ENCODE data around the gene ARID4B. TPM values are rescaled to one million over a fixed set of nuclear protein-coding genes. Genes with fewer than 3 reads are reported as not detected.
A peak's percentile ranks its signal among the peaks of the same experiment; 100 is the strongest.
"Not testable (repeated sequence)": the region's sequence is repeated elsewhere in the genome, so short reads cannot be mapped to it uniquely, and the experiment has no call there.

ARID4B gene
- total and polyA plus RNA-seq, 5 donors from 2014 or later, result 52.6 to 192 (median 58.6) TPM

DNA sequence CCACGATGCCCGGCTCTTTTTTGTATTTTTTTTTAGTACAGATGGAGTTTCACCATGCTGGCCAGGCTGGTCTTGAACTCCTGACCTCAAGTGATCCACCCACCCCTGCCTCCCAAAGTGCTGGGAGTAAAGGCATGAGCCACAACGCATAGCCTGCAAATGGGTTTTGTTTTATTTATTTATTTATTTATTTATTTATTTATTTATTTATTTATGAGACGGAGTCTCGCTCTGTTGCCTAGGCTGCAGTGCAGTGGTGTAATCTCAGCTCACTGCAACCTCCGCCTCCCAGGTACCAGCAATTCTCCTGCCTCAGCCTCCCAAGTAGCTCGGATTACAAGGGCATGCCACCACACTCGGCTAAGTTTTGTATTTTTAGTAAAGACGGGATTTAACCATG lies 36.2 kb upstream of the ARID4B start:
- not testable (repeated sequence) for ATAC-seq (ENCODE audit: low read depth in 2 of 2); H3K27ac Mint-ChIP-seq; H3K27ac ChIP-seq (ENCODE audit: insufficient read depth, low read length, poor library complexity, severe bottlenecking); DNase-seq; H3K4me3 Mint-ChIP-seq; H3K27me3 Mint-ChIP-seq; H3K36me3 ChIP-seq (ENCODE audit: control insufficient read depth, insufficient read depth, low read length); H3K9me3 Mint-ChIP-seq; H3K4me3 ChIP-seq (ENCODE audit: low read depth, low read length); H3K27me3 ChIP-seq (ENCODE audit: control insufficient read depth, insufficient read depth, low read length); H3K36me3 Mint-ChIP-seq; H3K9me3 ChIP-seq (ENCODE audit: control insufficient read depth in 2 of 2, low read length in 2 of 2)
- peaks cover 20% of the 10 kb centered on the region for H3K4me1 ChIP-seq (ENCODE audit: control insufficient read depth, insufficient read depth, low read length, poor library complexity, severe bottlenecking)
- H3K4me1 Mint-ChIP-seq, result peaks cover 6 to 32% (median 23%) of the 10 kb centered on the region in 4 donors

DNA sequence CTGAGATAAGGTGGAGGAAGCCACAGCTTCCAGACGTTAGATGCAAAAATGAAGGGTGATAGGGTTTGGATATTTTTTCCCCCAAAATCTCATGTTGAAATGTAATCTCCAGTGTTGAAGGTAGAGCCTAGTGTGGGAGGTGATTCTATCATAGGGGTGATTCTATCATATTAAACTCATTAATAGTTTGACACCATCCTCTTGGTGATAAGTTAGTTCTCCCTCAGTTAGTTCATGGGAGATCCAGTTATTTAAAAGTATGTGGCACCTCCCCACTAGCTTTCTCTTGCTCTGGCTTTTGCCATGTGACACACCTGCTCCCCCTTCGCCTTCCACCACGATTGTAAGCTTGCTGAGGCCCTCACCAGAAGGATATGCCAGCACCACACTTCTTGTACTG lies 30.9 kb upstream of the ARID4B start:
- Histone ChIP-seq H3K4me1 (ENCODE audit: control insufficient read depth, insufficient read depth, low read length, poor library complexity, severe bottlenecking) (no peaks in the 10 kb centered on the region), H3K36me3 (ENCODE audit: control insufficient read depth, insufficient read depth, low read length) (no peaks in the 10 kb centered on the region), H3K27ac (ENCODE audit: insufficient read depth, low read length, poor library complexity, severe bottlenecking) (no peak overlapping the region), H3K27me3 (ENCODE audit: control insufficient read depth, insufficient read depth, low read length) (no peaks in the 10 kb centered on the region), H3K4me3 (ENCODE audit: low read depth, low read length) (no peak overlapping the region), H3K9me3 (ENCODE audit: control insufficient read depth in 2 of 2, low read length in 2 of 2) (no peaks in the 10 kb centered on the region)
- Mint-ChIP-seq H3K9me3 (peaks cover 0 to 2% (median 0%) of the 10 kb centered on the region in 7 donors), H3K4me1 (no peaks in the 10 kb centered on the region), H3K4me3 (no peak overlapping the region), H3K27me3 (peaks cover 8% of the 10 kb centered on the region), H3K27ac (no peak overlapping the region), H3K36me3 (no peaks in the 10 kb centered on the region)
- ATAC-seq (ENCODE audit: low read depth in 2 of 2), result no peak
- no peak for DNase-seq

DNA sequence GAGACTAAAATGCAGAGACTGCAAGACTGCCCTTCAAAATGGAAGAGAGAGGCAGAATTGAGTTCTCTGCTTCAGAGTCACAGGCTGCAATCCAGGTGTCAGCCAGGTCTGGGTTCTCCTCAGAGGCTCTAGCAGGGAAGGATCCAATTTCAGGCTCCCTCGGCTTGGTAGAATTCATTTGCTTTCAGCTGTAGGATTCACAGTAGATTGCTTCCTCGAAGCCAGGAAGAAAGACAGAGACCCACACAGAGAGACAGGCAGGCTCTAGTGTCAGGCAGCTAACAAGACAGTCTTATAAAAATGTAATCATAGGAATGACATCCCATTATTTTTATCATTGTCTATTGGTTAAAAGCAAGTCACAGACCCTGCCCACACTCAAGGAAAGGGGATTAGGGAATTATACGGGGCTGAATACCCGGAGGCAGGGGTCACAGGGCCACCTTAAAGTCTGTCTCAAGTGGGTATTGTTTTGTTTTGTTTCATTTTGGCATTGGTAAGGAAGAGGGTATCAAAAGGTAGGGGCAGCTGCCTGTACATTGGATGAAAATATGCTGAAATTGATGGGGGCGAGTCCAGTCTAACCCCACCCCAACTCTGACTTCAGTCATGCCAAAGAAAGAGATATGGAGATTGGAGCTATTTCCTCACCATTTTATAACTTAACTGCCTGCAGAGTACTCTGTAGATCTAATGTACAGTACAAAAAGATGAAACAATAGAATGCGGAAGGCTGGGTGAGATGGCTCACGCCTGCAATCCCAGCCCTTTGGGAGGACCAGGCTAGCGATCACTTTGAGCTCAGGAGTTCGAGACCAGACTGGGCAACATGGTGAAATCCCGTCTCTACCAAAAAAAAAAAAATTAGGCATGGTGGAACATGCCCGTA lies 29.8 kb upstream of the ARID4B start:
- Mint-ChIP-seq H3K4me1 (no peaks in the 10 kb centered on the region), H3K4me3 (no peak overlapping the region), H3K27ac (no peak overlapping the region)

DNA sequence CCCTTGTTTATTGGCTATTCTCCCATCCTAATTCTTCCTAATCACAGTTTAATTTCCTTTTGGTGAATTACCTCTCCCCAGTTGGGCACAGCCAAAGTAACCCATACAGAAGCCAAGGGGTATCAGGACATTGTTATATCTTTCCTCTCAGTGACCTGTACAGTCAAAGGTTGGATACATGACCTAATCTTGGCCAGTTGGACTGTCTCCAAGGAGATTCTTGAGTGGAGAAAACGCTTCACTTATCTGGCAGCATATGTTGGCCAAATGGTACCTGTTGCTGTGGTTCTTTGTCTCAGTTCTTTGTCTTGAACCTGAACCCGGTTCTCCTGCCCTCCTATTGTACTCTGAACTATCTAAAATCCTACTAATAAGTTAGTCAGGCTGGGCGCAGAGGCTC lies 23.9 kb upstream of the ARID4B start:
- Mint-ChIP-seq H3K4me1 (no peaks in the 10 kb centered on the region), H3K27ac (no peak overlapping the region), H3K27me3 (no peaks in the 10 kb centered on the region), H3K36me3 (no peaks in the 10 kb centered on the region), H3K4me3 (no peak overlapping the region), H3K9me3 (peaks cover 0 to 2% (median 0%) of the 10 kb centered on the region in 7 donors)
- ATAC-seq (ENCODE audit: low read depth in 2 of 2) (no peak), DNase-seq (no peak)
- no peaks in the 10 kb centered on the region for H3K9me3 ChIP-seq (ENCODE audit: control insufficient read depth in 2 of 2, low read length in 2 of 2)
- no peaks in the 10 kb centered on the region for H3K27me3 ChIP-seq (ENCODE audit: control insufficient read depth, insufficient read depth, low read length)
- no peaks in the 10 kb centered on the region for H3K4me1 ChIP-seq (ENCODE audit: control insufficient read depth, insufficient read depth, low read length, poor library complexity, severe bottlenecking)
- no peaks in the 10 kb centered on the region for H3K36me3 ChIP-seq (ENCODE audit: control insufficient read depth, insufficient read depth, low read length)
- H3K27ac ChIP-seq (ENCODE audit: insufficient read depth, low read length, poor library complexity, severe bottlenecking), result no peak overlapping the region
- H3K4me3 ChIP-seq (ENCODE audit: low read depth, low read length), result no peak overlapping the region

More for the DNA sequence above, 29.8 kb upstream of the ARID4B start:
- ATAC-seq (ENCODE audit: low read depth in 2 of 2) (no peak), DNase-seq (no peak)
- H3K9me3 Mint-ChIP-seq, result peaks cover 0 to 2% (median 0%) of the 10 kb centered on the region in 7 donors
- H3K4me1 ChIP-seq (ENCODE audit: control insufficient read depth, insufficient read depth, low read length, poor library complexity, severe bottlenecking), result no peaks in the 10 kb centered on the region
- H3K27me3 ChIP-seq (ENCODE audit: control insufficient read depth, insufficient read depth, low read length), result no peaks in the 10 kb centered on the region
- H3K36me3 ChIP-seq (ENCODE audit: control insufficient read depth, insufficient read depth, low read length), result no peaks in the 10 kb centered on the region
- H3K36me3 Mint-ChIP-seq, result no peaks in the 10 kb centered on the region
- H3K27me3 Mint-ChIP-seq, result peaks cover 8% of the 10 kb centered on the region
- no peaks in the 10 kb centered on the region for H3K9me3 ChIP-seq (ENCODE audit: control insufficient read depth in 2 of 2, low read length in 2 of 2)
- no peak overlapping the region for H3K27ac ChIP-seq (ENCODE audit: insufficient read depth, low read length, poor library complexity, severe bottlenecking)
- H3K4me3 ChIP-seq (ENCODE audit: low read depth, low read length), result no peak overlapping the region

DNA sequence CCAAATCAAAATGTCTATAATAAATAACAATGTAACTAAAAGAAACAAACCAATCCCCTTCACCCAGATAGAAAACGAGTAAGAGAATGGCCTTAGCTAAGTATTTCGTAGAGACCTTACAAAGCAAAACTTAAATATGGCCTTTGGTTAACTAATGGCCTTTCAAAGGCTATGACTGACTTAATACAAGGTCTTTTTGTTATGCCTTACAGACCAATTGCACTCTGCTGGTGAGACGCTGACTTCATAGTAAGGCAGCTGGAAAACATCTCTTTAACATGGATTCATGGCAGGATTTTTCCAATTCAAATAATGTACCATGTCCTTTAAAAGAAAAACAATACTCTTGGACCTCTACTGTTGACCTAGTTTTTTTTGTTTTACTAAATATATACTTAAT lies 23.5 kb upstream of the ARID4B start:
- Mint-ChIP-seq H3K4me1 (no peaks in the 10 kb centered on the region), H3K36me3 (peaks cover 3% of the 10 kb centered on the region), H3K4me3 (no peak overlapping the region), H3K27ac (no peak overlapping the region), H3K9me3 (peaks cover 0 to 2% (median 0%) of the 10 kb centered on the region in 7 donors), H3K27me3 (no peaks in the 10 kb centered on the region)
- H3K27ac ChIP-seq (ENCODE audit: insufficient read depth, low read length, poor library complexity, severe bottlenecking), result no peak overlapping the region
- H3K36me3 ChIP-seq (ENCODE audit: control insufficient read depth, insufficient read depth, low read length), result no peaks in the 10 kb centered on the region
- H3K27me3 ChIP-seq (ENCODE audit: control insufficient read depth, insufficient read depth, low read length), result no peaks in the 10 kb centered on the region
- no peak for ATAC-seq (ENCODE audit: low read depth in 2 of 2)
- H3K4me3 ChIP-seq (ENCODE audit: low read depth, low read length), result no peak overlapping the region
- no peaks in the 10 kb centered on the region for H3K4me1 ChIP-seq (ENCODE audit: control insufficient read depth, insufficient read depth, low read length, poor library complexity, severe bottlenecking)
- no peaks in the 10 kb centered on the region for H3K9me3 ChIP-seq (ENCODE audit: control insufficient read depth in 2 of 2, low read length in 2 of 2)
- no peak for DNase-seq

DNA sequence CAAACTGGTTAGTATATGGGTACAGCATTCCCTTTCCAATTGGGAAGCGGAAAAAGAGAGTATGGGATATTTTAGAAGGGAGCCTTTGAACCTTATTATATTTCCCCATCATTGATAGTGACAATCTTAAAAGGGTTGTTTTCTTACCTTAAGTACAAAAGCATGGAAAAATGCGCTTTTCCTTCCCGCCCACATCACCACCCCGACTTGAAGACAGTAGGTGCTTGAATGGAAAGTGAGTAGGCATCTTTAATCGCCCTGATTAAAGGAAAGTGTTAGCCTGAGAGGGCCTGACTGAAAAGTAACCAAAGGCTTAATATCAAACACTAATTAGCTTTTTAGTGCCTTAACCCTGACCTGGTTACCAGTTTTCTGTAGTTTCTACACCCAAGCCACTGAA lies 15.7 kb upstream of the ARID4B start:
- no peak for ATAC-seq (ENCODE audit: low read depth in 2 of 2)
- H3K36me3 ChIP-seq (ENCODE audit: control insufficient read depth, insufficient read depth, low read length), result peaks cover 23% of the 10 kb centered on the region
- H3K27me3 Mint-ChIP-seq, result no peaks in the 10 kb centered on the region

DNA sequence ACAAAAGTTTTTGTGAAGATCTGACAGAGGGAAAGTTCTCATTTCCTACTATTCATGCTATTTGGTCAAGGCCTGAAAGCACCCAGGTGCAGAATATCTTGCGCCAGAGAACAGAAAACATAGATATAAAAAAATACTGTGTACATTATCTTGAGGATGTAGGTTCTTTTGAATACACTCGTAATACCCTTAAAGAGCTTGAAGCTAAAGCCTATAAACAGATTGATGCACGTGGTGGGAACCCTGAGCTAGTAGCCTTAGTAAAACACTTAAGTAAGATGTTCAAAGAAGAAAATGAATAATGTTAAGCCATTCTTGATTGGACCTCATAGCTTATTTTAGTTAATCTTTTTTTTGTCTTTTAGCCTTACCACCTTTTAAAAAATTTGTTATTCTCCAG lies 14.5 kb upstream of the ARID4B start:
- Histone ChIP-seq H3K27ac (ENCODE audit: insufficient read depth, low read length, poor library complexity, severe bottlenecking) (no peak overlapping the region), H3K27me3 (ENCODE audit: control insufficient read depth, insufficient read depth, low read length) (no peaks in the 10 kb centered on the region), H3K4me3 (ENCODE audit: low read depth, low read length) (no peak overlapping the region), H3K4me1 (ENCODE audit: control insufficient read depth, insufficient read depth, low read length, poor library complexity, severe bottlenecking) (peaks cover under 1% of the 10 kb centered on the region), H3K36me3 (ENCODE audit: control insufficient read depth, insufficient read depth, low read length) (peaks cover 31% of the 10 kb centered on the region), H3K9me3 (ENCODE audit: control insufficient read depth in 2 of 2, low read length in 2 of 2) (no peaks in the 10 kb centered on the region)
- no peaks in the 10 kb centered on the region for H3K27me3 Mint-ChIP-seq
- H3K4me3 Mint-ChIP-seq, result no peak overlapping the region
- peaks cover 28% of the 10 kb centered on the region for H3K36me3 Mint-ChIP-seq
- DNase-seq, result no peak
- peaks cover 0 to 23% (median 10%) of the 10 kb centered on the region in 4 donors for H3K4me1 Mint-ChIP-seq
- no peaks in the 10 kb centered on the region for H3K9me3 Mint-ChIP-seq
- no peak overlapping the region for H3K27ac Mint-ChIP-seq
- ATAC-seq (ENCODE audit: low read depth in 2 of 2), result no peak

More for the DNA sequence above, 15.7 kb upstream of the ARID4B start:
- Mint-ChIP-seq H3K36me3 (peaks cover 28% of the 10 kb centered on the region), H3K4me3 (no peak overlapping the region), H3K9me3 (no peaks in the 10 kb centered on the region), H3K27ac (peak overlapping the region in 1 of 3 donors; percentile 56), H3K4me1 (peaks cover 0 to 18% (median 9%) of the 10 kb centered on the region in 4 donors)
- no peak for DNase-seq
- no peak overlapping the region for H3K4me3 ChIP-seq (ENCODE audit: low read depth, low read length)
- H3K27ac ChIP-seq (ENCODE audit: insufficient read depth, low read length, poor library complexity, severe bottlenecking), result no peak overlapping the region
- no peaks in the 10 kb centered on the region for H3K9me3 ChIP-seq (ENCODE audit: control insufficient read depth in 2 of 2, low read length in 2 of 2)
- H3K4me1 ChIP-seq (ENCODE audit: control insufficient read depth, insufficient read depth, low read length, poor library complexity, severe bottlenecking), result no peaks in the 10 kb centered on the region
- H3K27me3 ChIP-seq (ENCODE audit: control insufficient read depth, insufficient read depth, low read length), result no peaks in the 10 kb centered on the region

DNA sequence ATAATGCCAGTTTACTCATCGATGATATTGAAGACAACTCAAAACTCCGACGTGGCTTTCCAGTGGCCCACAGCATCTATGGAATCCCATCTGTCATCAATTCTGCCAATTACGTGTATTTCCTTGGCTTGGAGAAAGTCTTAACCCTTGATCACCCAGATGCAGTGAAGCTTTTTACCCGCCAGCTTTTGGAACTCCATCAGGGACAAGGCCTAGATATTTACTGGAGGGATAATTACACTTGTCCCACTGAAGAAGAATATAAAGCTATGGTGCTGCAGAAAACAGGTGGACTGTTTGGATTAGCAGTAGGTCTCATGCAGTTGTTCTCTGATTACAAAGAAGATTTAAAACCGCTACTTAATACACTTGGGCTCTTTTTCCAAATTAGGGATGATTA lies 14.1 kb upstream of the ARID4B start:
- H3K9me3 ChIP-seq (ENCODE audit: control insufficient read depth in 2 of 2, low read length in 2 of 2), result no peaks in the 10 kb centered on the region
- DNase-seq, result no peak
- Mint-ChIP-seq H3K27me3 (no peaks in the 10 kb centered on the region), H3K9me3 (no peaks in the 10 kb centered on the region), H3K4me3 (no peak overlapping the region), H3K4me1 (peaks cover 4 to 28% (median 12%) of the 10 kb centered on the region in 4 donors), H3K36me3 (peaks cover 29% of the 10 kb centered on the region), H3K27ac (no peak overlapping the region)
- ATAC-seq (ENCODE audit: low read depth in 2 of 2), result no peak
- peaks cover 31% of the 10 kb centered on the region for H3K36me3 ChIP-seq (ENCODE audit: control insufficient read depth, insufficient read depth, low read length)
- H3K4me1 ChIP-seq (ENCODE audit: control insufficient read depth, insufficient read depth, low read length, poor library complexity, severe bottlenecking), result peaks cover 5% of the 10 kb centered on the region
- no peaks in the 10 kb centered on the region for H3K27me3 ChIP-seq (ENCODE audit: control insufficient read depth, insufficient read depth, low read length)
- no peak overlapping the region for H3K27ac ChIP-seq (ENCODE audit: insufficient read depth, low read length, poor library complexity, severe bottlenecking)
- no peak overlapping the region for H3K4me3 ChIP-seq (ENCODE audit: low read depth, low read length)
